PFSK-1 (cell line): ENCODE measurements around the gene XCR1.

Experiments used
- FOXP2 ChIP-seq: optimal IDR thresholded peaks from 2 replicates; pipeline ENCODE3; 2011; ENCODE audit warnings: borderline replicate concordance, control low read depth, inconsistent platforms; ENCODE audit not compliant: insufficient read depth; ENCODE audit errors: extremely low read length, extremely low read depth
- POLR2AphosphoS5 ChIP-seq: IDR thresholded peaks from 2 replicates; pipeline ENCODE4 v1.6.1; 2012; ENCODE audit warnings: low read depth, mild to moderate bottlenecking, control low read depth, low read length, moderate library complexity
- SIN3A ChIP-seq: IDR thresholded peaks from 2 replicates; pipeline ENCODE4 v1.6.1; 2012; ENCODE audit warnings: mild to moderate bottlenecking, low read length, moderate library complexity, borderline replicate concordance; ENCODE audit not compliant: insufficient read depth
- TAF1 ChIP-seq: IDR thresholded peaks from 2 replicates; pipeline ENCODE4 v1.6.1; 2012; ENCODE audit warnings: low read length, control low read depth, borderline replicate concordance; ENCODE audit not compliant: insufficient read depth
- TF ChIP-seq, protein P1 (sequence below), 2 experiments: IDR thresholded peaks; 2 replicates each; pipeline versions ENCODE4 v1.6.1 to v1.8.0; 2011 to 2012; ENCODE audit warnings: low read depth in 2 of 2, low read length in 2 of 2, control low read depth in 1 of 2, inconsistent platforms in 1 of 2, mild to moderate bottlenecking in 1 of 2, moderate library complexity in 1 of 2; ENCODE audit not compliant: insufficient read depth in 1 of 2

Gene XCR1

DNA sequence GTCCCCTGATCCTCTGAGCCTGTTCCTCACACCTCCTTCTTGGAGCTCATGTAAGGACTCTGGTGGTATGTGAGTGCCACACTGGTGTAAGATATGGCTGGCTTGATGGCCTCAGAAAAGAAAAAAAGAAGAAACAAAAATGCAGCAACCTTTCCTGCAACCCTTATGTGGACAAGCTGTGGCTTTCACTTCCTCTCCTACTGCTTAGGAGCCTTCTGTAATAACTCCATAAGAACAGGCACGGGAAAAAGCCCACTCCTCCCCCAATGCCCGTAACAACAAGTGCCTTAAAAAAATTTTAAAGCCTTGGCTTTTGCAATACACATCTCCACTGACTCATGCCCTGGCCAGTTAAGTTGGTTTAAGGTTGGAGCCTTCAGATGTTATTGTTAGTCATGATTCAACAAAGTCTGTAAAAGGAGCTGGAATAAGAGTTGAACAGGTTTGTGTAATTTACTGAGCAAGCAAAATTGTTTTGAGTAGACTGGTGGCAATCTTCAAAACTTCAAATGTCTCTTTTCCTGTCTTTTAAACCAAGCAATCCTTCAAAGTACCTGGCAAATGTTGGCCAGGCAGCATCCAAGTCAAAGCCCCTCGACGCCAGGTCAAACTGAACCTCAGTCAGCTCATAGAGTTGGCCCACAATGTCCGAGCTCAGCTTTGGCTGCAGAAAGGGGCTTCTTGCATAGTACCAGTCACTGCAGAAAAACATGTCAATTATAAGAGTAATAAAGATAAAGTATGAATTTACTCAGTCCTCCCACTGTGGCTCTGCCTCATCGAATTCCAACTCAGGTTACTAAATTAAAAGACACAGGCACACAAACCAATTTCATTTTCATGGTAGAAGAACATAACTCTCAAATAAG, 54.5 kb downstream of the XCR1 start:
- TF ChIP-seq TAF1 (no peak), FOXP2 (no peak), POLR2AphosphoS5 (no peak), SIN3A (no peak)
- TF ChIP-seq, protein P1, sequence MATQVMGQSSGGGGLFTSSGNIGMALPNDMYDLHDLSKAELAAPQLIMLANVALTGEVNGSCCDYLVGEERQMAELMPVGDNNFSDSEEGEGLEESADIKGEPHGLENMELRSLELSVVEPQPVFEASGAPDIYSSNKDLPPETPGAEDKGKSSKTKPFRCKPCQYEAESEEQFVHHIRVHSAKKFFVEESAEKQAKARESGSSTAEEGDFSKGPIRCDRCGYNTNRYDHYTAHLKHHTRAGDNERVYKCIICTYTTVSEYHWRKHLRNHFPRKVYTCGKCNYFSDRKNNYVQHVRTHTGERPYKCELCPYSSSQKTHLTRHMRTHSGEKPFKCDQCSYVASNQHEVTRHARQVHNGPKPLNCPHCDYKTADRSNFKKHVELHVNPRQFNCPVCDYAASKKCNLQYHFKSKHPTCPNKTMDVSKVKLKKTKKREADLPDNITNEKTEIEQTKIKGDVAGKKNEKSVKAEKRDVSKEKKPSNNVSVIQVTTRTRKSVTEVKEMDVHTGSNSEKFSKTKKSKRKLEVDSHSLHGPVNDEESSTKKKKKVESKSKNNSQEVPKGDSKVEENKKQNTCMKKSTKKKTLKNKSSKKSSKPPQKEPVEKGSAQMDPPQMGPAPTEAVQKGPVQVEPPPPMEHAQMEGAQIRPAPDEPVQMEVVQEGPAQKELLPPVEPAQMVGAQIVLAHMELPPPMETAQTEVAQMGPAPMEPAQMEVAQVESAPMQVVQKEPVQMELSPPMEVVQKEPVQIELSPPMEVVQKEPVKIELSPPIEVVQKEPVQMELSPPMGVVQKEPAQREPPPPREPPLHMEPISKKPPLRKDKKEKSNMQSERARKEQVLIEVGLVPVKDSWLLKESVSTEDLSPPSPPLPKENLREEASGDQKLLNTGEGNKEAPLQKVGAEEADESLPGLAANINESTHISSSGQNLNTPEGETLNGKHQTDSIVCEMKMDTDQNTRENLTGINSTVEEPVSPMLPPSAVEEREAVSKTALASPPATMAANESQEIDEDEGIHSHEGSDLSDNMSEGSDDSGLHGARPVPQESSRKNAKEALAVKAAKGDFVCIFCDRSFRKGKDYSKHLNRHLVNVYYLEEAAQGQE (IDR thresholded peaks at IDR 0.05; ENCODE audit: insufficient read depth in 1 of 2, low read depth in 2 of 2, low read length in 2 of 2), result no peak

DNA sequence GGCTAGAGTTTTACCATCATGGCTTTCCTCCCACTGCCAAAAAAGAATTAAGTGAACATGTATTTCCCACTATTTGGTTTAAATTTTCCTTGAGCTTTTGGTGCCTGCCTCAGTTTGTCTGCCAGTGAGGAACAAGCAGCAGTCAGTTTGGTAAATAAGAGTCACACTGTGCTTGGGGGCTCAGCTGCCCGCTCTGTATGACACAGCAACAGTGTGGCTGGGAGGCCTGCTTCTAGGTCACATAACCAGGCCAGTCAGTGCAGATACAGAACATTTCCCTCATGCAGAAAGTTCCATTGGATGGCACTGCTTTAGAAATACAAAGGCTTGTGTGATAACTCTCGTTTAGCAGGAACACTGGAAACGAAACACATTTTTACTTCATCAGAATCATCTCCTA, 57.3 kb downstream of the XCR1 start:
- TF ChIP-seq SIN3A (no peak), POLR2AphosphoS5 (no peak), FOXP2 (no peak)
- TF ChIP-seq, protein P1 (IDR thresholded peaks at IDR 0.05; ENCODE audit: insufficient read depth in 1 of 2, low read depth in 2 of 2, low read length in 2 of 2), result no peak

DNA sequence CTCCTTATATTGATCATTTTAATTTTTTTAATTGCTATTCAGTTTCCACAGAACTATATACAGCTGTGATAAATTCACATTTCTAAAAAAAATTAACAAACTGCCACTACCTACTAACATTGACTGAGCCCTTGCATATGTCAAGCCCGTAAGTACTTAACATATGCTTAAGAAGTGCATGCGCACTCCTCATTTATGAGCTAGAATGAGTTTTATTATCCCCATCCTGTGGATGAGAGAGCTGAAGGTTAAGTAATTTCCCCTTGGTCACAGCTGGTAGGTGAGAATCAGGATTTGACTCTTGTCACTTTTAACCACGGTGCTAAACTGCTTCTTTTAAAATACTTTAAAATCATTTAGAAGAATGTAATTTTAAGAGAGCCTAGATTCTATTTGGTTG, 58.2 kb downstream of the XCR1 start:
- no peak for TF ChIP-seq POLR2AphosphoS5
- TF ChIP-seq, protein P1 (IDR thresholded peaks at IDR 0.05; ENCODE audit: insufficient read depth in 1 of 2, low read depth in 2 of 2, low read length in 2 of 2), result no peak
- TF ChIP-seq SIN3A, result no peak
- TF ChIP-seq TAF1, result no peak
- no peak for TF ChIP-seq FOXP2

DNA sequence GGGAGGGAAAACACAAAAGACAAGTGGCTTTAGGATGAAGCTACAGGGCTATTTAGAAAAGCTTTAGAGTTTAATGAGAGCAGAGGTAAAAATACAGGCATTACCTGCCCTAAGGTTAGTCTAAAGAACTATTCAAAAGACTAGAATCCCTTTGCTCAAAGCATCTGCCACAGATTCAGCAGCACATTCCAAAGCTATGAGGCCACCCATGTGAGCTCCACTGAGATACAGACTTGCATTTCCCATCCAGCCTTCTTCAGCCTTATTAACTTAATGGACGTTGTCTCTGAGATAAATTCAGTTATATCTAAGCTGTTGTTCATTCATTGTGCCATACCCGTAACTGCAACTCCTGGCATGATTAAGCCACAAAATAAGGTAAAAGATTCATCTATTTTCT, 58.6 kb downstream of the XCR1 start:
- TF ChIP-seq POLR2AphosphoS5 (no peak), SIN3A (no peak), FOXP2 (no peak), TAF1 (no peak)
- TF ChIP-seq, protein P1 (IDR thresholded peaks at IDR 0.05; ENCODE audit: insufficient read depth in 1 of 2, low read depth in 2 of 2, low read length in 2 of 2), result no peak

DNA sequence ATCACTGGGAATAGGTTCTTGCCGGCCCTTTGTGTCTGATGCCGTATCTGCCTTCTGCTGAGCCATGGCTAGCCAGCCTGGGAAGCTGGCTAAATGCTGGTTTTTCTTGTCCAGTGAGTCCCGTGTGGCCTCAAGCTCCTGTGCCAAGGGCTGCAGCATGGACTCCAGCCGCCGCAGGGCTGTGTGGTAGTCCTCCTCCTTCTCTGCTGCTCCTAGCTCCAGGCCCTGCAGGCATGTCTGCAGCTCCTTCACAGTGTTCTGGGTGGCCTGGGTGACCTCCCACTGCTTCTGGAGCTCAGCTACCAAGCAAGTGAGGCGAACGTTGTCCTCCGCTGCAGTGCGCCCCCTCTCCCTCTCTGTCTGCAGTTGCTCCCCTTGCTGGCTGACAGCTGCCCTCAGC, 59.1 kb downstream of the XCR1 start:
- no peak for TF ChIP-seq FOXP2
- no peak for TF ChIP-seq TAF1
- TF ChIP-seq, protein P1 (IDR thresholded peaks at IDR 0.05; ENCODE audit: insufficient read depth in 1 of 2, low read depth in 2 of 2, low read length in 2 of 2), result no peak
- TF ChIP-seq SIN3A, result no peak
- TF ChIP-seq POLR2AphosphoS5, result no peak
